Osteocyte (in vitro differentiated cells): ENCODE results near the gene LAMC1. TPM values are rescaled to one million over a fixed set of nuclear protein-coding genes. Genes with fewer than 3 reads are reported as not detected.
A peak's percentile ranks its signal among the peaks of the same experiment; 100 is the strongest.

Experiments
- DNase-seq: peaks from one replicate; pipeline ENCODE4 v3.0.0; 2021; ENCODE audit warnings: mixed read lengths; ENCODE audit not compliant: unreplicated experiment; ENCODE audit errors: extremely low spot score
- H3K27ac Mint-ChIP-seq: one replicate; pipeline ENCODE4 v1.8.0; 2021; ENCODE audit warnings: mild to moderate bottlenecking, mixed read lengths; ENCODE audit not compliant: unreplicated experiment
- H3K27me3 Mint-ChIP-seq: one replicate; pipeline ENCODE4 v1.8.0; 2021; ENCODE audit warnings: mixed read lengths; ENCODE audit not compliant: unreplicated experiment
- H3K36me3 Mint-ChIP-seq: one replicate; pipeline ENCODE4 v1.8.0; 2021; ENCODE audit warnings: mixed read lengths; ENCODE audit not compliant: unreplicated experiment
- H3K4me1 Mint-ChIP-seq: one replicate; pipeline ENCODE4 v1.8.0; 2021; ENCODE audit warnings: mixed read lengths; ENCODE audit not compliant: unreplicated experiment
- H3K4me3 Mint-ChIP-seq: one replicate; pipeline ENCODE4 v1.8.0; 2021; ENCODE audit warnings: mild to moderate bottlenecking, moderate library complexity, mixed read lengths; ENCODE audit not compliant: unreplicated experiment
- H3K9me3 Mint-ChIP-seq: one replicate; pipeline ENCODE4 v1.8.0; 2021; ENCODE audit warnings: mixed read lengths; ENCODE audit not compliant: unreplicated experiment
- total RNA-seq: library from RNA; stranded (reverse); gene quantifications from 2 replicates; pipeline ENCODE4 v1.2.1, GENCODE V29; 2021
- TF ChIP-seq, protein P1 (sequence below): fragments of 200-600 bp; sonication (generic); IDR thresholded peaks from 2 replicates; pipeline ENCODE4 v1.5.0; 2021; ENCODE audit warnings: antibody characterized with exemption, mild to moderate bottlenecking, moderate library complexity

Gene LAMC1
- total RNA-seq, 1 donor from 2014 or later = 384 TPM

DNA sequence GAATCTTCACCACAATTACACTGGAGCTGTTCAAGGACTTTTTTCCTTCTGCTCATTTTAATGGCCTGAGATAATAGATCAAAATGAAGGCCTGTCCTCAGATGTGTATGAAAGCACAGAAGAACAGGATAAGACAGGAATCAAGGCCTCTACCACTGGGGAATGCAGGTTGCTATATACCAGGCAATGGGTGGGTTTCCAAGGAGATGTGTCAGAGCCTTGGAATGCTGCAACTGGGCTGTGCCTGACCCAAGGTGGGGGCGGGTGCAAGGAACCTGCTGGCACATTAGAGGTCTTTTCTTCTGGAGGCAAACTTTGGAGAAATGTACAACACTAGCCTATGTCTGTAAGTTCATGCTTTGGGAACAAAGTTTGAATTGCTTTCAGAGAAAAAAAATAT lies 141.1 kb downstream of the LAMC1 start:
- Mint-ChIP-seq H3K36me3 (no peaks in the 10 kb centered on the region), H3K9me3 (no peaks in the 10 kb centered on the region), H3K27me3 (no peaks in the 10 kb centered on the region), H3K27ac (peak overlapping the region; percentile 27), H3K4me1 (peaks cover 20% of the 10 kb centered on the region), H3K4me3 (no peak overlapping the region)
- no peak for DNase-seq
- TF ChIP-seq, protein P1, sequence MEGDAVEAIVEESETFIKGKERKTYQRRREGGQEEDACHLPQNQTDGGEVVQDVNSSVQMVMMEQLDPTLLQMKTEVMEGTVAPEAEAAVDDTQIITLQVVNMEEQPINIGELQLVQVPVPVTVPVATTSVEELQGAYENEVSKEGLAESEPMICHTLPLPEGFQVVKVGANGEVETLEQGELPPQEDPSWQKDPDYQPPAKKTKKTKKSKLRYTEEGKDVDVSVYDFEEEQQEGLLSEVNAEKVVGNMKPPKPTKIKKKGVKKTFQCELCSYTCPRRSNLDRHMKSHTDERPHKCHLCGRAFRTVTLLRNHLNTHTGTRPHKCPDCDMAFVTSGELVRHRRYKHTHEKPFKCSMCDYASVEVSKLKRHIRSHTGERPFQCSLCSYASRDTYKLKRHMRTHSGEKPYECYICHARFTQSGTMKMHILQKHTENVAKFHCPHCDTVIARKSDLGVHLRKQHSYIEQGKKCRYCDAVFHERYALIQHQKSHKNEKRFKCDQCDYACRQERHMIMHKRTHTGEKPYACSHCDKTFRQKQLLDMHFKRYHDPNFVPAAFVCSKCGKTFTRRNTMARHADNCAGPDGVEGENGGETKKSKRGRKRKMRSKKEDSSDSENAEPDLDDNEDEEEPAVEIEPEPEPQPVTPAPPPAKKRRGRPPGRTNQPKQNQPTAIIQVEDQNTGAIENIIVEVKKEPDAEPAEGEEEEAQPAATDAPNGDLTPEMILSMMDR = no peak

DNA sequence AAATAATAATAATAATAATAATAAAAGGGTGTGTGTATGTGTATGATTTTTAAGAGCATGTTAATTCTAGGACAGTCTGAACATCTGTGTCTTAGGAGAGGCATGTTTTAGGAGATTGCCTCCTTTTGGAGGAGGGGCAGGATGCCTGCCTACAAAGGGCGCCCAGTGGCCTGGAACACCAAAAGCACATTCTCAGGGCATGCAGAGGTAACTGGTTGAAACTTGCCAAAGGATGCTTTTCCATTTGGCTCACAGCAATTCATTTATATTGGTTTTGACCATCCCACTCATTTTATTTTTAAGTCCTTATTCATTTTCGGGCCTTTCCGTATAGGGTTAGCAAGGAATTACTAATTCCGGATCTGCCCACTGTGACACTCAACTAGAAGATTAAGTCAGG lies 141.7 kb downstream of the LAMC1 start:
- Mint-ChIP-seq H3K36me3 (no peaks in the 10 kb centered on the region), H3K27ac (no peak overlapping the region), H3K9me3 (no peaks in the 10 kb centered on the region), H3K4me3 (no peak overlapping the region), H3K4me1 (peaks cover 19% of the 10 kb centered on the region), H3K27me3 (no peaks in the 10 kb centered on the region)
- TF ChIP-seq, protein P1 = no peak
- no peak for DNase-seq

DNA sequence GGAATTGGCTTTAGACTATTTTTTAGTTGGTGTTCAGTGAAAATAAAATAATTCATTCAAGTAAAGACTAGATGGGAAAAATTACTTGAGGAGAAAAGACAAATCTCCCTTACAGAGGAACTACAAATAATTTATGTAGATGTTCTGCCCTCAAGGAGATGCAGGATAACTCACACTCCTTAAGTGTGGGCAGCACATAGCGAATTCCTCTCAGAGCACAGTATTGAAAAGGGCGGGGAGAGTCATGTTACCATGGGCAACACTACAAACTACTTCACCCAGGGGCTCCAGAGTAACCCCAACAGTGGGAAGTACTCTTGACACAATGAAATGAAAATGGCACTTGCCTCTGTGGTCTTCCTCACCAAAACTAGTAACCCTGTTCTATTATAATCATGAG lies 142.2 kb downstream of the LAMC1 start:
- TF ChIP-seq, protein P1 = no peak
- DNase-seq = no peak
- Mint-ChIP-seq H3K36me3 (no peaks in the 10 kb centered on the region), H3K4me3 (no peak overlapping the region), H3K27ac (no peak overlapping the region), H3K4me1 (peaks cover 17% of the 10 kb centered on the region), H3K9me3 (no peaks in the 10 kb centered on the region), H3K27me3 (no peaks in the 10 kb centered on the region)

DNA sequence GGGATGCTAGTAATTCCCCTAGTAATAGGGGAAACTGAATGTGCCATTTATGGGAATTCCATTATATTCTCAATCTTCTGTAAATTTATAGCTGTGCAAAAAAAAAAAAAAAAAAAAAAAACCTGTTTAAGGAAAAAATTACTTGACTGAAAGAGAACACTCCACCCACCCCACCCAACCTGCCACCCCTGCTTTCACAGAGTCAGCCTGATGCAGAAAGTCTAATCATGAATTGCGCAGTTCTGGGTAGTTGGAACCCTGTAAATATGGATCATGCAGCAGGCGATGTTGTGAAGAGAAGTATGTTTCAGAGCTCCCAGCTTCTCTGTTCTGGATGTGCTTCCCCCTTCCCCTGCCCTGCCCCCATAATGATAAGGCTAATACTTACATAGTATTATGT lies 143.2 kb downstream of the LAMC1 start:
- H3K36me3 Mint-ChIP-seq = no peaks in the 10 kb centered on the region
- no peak for DNase-seq
- TF ChIP-seq, protein P1 = no peak
- no peaks in the 10 kb centered on the region for H3K27me3 Mint-ChIP-seq
- peaks cover 15% of the 10 kb centered on the region for H3K4me1 Mint-ChIP-seq
- no peaks in the 10 kb centered on the region for H3K9me3 Mint-ChIP-seq
- no peak overlapping the region for H3K27ac Mint-ChIP-seq
- no peak overlapping the region for H3K4me3 Mint-ChIP-seq

DNA sequence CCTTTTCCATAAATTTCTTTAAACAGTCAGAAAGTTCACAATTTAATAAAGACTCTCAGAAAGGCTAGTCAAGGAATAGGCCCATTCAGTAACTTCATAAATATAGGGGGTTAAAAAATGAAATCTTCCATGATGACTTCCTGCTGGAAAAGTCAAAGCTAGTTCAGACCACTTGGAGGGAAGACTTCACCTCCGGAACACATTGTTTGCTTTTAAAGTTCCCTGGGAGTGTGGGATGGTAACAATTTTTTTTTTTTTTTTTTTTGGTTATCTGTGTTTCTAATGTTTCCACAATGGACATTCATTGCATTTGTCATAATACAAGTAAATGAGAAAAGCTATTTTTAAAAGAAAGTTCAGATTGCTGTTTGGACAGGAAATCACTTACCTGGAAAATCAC lies 144.5 kb downstream of the LAMC1 start:
- no peaks in the 10 kb centered on the region for H3K27me3 Mint-ChIP-seq
- TF ChIP-seq, protein P1 = no peak
- H3K36me3 Mint-ChIP-seq = no peaks in the 10 kb centered on the region
- no peak overlapping the region for H3K4me3 Mint-ChIP-seq
- H3K9me3 Mint-ChIP-seq = no peaks in the 10 kb centered on the region
- peaks cover 15% of the 10 kb centered on the region for H3K4me1 Mint-ChIP-seq
- no peak for DNase-seq
- no peak overlapping the region for H3K27ac Mint-ChIP-seq
